ENCODE data around the gene TTLL9. TPM values are rescaled to one million over a fixed set of nuclear protein-coding genes. Genes with fewer than 3 reads are reported as not detected.
A peak's percentile ranks its signal among the peaks of the same experiment; 100 is the strongest.

The TTLL9 gene
- total and polyA plus RNA-seq, 2 of the 13 experiments (the other 11 are each of a cell fraction or from before 2014, with no cell fraction given), result not detected

DNA sequence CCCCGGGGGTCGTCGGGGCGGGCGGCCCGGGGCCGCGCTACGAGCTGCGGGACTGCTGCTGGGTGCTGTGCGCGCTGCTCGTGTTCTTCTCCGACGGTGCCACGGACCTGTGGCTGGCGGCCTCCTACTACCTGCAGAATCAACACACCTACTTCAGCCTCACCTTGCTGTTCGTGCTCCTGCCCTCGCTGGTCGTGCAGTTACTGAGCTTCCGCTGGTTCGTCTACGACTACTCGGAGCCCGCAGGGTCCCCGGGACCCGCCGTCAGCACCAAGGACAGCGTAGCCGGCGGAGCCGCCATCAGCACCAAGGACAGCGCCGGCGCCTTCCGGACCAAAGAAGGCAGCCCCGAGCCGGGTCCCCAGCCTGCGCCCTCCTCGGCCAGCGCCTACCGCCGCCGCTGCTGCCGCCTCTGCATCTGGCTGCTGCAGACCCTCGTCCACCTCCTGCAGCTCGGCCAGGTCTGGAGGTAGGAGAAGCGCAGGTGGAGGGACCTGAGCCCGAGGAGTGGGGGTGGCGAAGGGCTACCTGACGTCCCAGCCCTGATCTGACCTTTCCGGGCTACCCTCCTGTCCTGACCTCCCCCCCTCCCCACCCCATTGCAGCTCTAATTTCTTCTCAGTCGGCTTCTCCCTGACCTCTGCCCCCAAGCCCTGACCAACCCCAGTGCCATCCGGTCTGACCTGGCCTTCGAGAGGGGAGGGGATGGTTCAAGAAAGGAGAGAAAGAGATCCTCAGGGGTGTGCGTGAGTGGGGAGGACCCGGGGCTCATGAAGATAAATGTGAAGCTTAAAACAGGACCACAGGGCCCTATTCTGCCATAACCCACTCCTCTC is 98.1 kb downstream of the TTLL9 start (continued):
- TF ChIP-seq TP53 (CRISPR knock-in tag; conservative IDR thresholded peaks at IDR 0.05), result peak; percentile 99
- TF ChIP-seq MED8 (CRISPR knock-in tag; IDR thresholded peaks at IDR 0.05; ENCODE audit: insufficient replicate concordance), result peak; percentile 100
- TF ChIP-seq, protein P1, sequence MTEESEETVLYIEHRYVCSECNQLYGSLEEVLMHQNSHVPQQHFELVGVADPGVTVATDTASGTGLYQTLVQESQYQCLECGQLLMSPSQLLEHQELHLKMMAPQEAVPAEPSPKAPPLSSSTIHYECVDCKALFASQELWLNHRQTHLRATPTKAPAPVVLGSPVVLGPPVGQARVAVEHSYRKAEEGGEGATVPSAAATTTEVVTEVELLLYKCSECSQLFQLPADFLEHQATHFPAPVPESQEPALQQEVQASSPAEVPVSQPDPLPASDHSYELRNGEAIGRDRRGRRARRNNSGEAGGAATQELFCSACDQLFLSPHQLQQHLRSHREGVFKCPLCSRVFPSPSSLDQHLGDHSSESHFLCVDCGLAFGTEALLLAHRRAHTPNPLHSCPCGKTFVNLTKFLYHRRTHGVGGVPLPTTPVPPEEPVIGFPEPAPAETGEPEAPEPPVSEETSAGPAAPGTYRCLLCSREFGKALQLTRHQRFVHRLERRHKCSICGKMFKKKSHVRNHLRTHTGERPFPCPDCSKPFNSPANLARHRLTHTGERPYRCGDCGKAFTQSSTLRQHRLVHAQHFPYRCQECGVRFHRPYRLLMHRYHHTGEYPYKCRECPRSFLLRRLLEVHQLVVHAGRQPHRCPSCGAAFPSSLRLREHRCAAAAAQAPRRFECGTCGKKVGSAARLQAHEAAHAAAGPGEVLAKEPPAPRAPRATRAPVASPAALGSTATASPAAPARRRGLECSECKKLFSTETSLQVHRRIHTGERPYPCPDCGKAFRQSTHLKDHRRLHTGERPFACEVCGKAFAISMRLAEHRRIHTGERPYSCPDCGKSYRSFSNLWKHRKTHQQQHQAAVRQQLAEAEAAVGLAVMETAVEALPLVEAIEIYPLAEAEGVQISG (CRISPR knock-in tag; IDR thresholded peaks at IDR 0.05), result peak; percentile 98
- peak; percentile 100 for TF ChIP-seq ZFP1 (CRISPR knock-in tag; IDR thresholded peaks at IDR 0.05)
- TF ChIP-seq, protein P2, sequence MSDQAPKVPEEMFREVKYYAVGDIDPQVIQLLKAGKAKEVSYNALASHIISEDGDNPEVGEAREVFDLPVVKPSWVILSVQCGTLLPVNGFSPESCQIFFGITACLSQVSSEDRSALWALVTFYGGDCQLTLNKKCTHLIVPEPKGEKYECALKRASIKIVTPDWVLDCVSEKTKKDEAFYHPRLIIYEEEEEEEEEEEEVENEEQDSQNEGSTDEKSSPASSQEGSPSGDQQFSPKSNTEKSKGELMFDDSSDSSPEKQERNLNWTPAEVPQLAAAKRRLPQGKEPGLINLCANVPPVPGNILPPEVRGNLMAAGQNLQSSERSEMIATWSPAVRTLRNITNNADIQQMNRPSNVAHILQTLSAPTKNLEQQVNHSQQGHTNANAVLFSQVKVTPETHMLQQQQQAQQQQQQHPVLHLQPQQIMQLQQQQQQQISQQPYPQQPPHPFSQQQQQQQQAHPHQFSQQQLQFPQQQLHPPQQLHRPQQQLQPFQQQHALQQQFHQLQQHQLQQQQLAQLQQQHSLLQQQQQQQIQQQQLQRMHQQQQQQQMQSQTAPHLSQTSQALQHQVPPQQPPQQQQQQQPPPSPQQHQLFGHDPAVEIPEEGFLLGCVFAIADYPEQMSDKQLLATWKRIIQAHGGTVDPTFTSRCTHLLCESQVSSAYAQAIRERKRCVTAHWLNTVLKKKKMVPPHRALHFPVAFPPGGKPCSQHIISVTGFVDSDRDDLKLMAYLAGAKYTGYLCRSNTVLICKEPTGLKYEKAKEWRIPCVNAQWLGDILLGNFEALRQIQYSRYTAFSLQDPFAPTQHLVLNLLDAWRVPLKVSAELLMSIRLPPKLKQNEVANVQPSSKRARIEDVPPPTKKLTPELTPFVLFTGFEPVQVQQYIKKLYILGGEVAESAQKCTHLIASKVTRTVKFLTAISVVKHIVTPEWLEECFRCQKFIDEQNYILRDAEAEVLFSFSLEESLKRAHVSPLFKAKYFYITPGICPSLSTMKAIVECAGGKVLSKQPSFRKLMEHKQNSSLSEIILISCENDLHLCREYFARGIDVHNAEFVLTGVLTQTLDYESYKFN (CRISPR knock-in tag; conservative IDR thresholded peaks at IDR 0.05), result peak; percentile 93
- TF ChIP-seq ZNF468 (CRISPR knock-in tag; IDR thresholded peaks at IDR 0.05), result peak; percentile 100
- no peak for TF ChIP-seq ZEB1 (IDR thresholded peaks at IDR 0.05; ENCODE audit: insufficient replicate concordance, low read depth)
- no peak for TF ChIP-seq GABPA (IDR thresholded peaks at IDR 0.05; ENCODE audit: low read depth, low read length)
- peak; percentile 87 for TF ChIP-seq GABPA (CRISPR knock-in tag; IDR thresholded peaks at IDR 0.05; ENCODE audit: low read depth)
- TF ChIP-seq THAP9 (CRISPR knock-in tag; IDR thresholded peaks at IDR 0.05; ENCODE audit: borderline replicate concordance), result peak; percentile 99
- peak; percentile 100 for TF ChIP-seq JARID2 (CRISPR knock-in tag; IDR thresholded peaks at IDR 0.05; ENCODE audit: insufficient replicate concordance)
- peak; percentile 100 for TF ChIP-seq KLF13 (CRISPR knock-in tag; IDR thresholded peaks at IDR 0.05)
- TF ChIP-seq RFXANK (CRISPR knock-in tag; IDR thresholded peaks at IDR 0.05), result peak; percentile 99
- peak; percentile 100 for TF ChIP-seq ZNF567 (CRISPR knock-in tag; IDR thresholded peaks at IDR 0.05; ENCODE audit: borderline replicate concordance)
- TF ChIP-seq, protein P3, sequence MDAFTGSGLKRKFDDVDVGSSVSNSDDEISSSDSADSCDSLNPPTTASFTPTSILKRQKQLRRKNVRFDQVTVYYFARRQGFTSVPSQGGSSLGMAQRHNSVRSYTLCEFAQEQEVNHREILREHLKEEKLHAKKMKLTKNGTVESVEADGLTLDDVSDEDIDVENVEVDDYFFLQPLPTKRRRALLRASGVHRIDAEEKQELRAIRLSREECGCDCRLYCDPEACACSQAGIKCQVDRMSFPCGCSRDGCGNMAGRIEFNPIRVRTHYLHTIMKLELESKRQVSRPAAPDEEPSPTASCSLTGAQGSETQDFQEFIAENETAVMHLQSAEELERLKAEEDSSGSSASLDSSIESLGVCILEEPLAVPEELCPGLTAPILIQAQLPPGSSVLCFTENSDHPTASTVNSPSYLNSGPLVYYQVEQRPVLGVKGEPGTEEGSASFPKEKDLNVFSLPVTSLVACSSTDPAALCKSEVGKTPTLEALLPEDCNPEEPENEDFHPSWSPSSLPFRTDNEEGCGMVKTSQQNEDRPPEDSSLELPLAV (CRISPR knock-in tag; conservative IDR thresholded peaks at IDR 0.05; ENCODE audit: low read depth), result peak; percentile 100
- peak; percentile 100 for TF ChIP-seq ZNF589 (CRISPR knock-in tag; conservative IDR thresholded peaks at IDR 0.05)
- TF ChIP-seq FOSL2 (CRISPR knock-in tag; IDR thresholded peaks at IDR 0.05), result peak; percentile 97
- peak; percentile 100 for TF ChIP-seq ZNF782 (CRISPR knock-in tag; IDR thresholded peaks at IDR 0.05; ENCODE audit: borderline replicate concordance)
- TF ChIP-seq KLF9 (CRISPR knock-in tag; IDR thresholded peaks at IDR 0.05; ENCODE audit: low read depth), result peak; percentile 100

All from HepG2 (cell line).